SK-N-MC (cell line): Measurements from ENCODE around the gene GGACT.

ENCODE experiments used
- EZH2 ChIP-seq: fragments of 200-600 bp; sonication (generic); IDR thresholded peaks from one replicate; pipeline ENCODE4 v1.6.1; 2017; ENCODE audit warnings: antibody characterized with exemption
- FOXP2 ChIP-seq: optimal IDR thresholded peaks from 2 replicates; pipeline ENCODE3; 2011; ENCODE audit warnings: mild to moderate bottlenecking, moderate library complexity; ENCODE audit not compliant: insufficient read depth; ENCODE audit errors: extremely low read length, control extremely low read depth
- POLR2AphosphoS5 ChIP-seq: IDR thresholded peaks from 2 replicates; pipeline ENCODE4 v1.6.1; 2012; ENCODE audit warnings: mild to moderate bottlenecking, low read depth, low read length, borderline replicate concordance

- TF ChIP-seq EZH2 (no peak), POLR2AphosphoS5 (no peak), FOXP2 (no peak)
Observed at GRCh38 chr13:100526318-100527000, 62.1 kb downstream of the GGACT start.
